ENCODE measurements around the gene NAXD. TPM values are rescaled to one million over a fixed set of nuclear protein-coding genes. Genes with fewer than 3 reads are reported as not detected.
"Not testable (repeated sequence)": the region's sequence is repeated elsewhere in the genome, so short reads cannot be mapped to it uniquely, and the experiment has no call there.

NAXD gene
- total RNA-seq, 1 experiment from 2014 or later: 22.8 TPM

DNA sequence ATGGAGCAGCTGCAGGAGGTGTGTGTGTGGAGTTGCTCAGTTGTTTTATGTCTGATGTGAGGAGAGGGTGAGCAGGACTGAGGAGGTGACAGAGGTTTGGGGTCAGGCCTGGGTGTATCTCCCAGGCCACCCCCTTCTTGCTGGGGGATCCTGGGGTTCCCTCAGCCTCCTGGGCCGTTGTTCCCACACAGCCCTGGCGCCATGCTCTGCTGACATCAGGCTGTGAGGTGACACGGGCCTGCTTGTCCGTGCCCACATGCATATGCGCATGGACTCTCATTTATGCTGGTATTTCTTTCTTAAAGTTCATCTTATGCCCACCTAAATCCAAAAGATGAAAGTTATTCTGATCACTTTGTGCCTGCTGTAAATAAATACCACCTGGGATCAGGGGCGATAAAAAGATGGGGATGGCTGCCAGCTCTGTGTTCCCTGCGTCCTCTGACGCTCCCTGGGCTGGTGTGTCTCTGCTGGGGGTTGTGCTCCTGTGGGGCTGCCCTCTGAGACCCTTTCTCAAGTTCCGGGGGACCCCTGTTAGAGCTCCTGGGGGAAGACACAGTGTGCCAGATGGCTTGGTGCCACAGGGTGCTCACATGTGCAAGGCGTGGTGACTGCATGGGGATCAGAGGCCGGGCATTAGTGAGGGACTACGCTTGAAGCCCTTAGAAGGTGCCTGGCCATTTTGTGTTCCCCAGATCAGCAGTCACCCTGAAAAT, 12.6 kb downstream of the NAXD start:
- no peak for DNase-seq (ENCODE audit: low read depth)

GRCh38 chr13:110628477-110628793, 13.1 kb downstream of the NAXD start:
- DNase-seq (ENCODE audit: low read depth): peak; percentile 33

DNA sequence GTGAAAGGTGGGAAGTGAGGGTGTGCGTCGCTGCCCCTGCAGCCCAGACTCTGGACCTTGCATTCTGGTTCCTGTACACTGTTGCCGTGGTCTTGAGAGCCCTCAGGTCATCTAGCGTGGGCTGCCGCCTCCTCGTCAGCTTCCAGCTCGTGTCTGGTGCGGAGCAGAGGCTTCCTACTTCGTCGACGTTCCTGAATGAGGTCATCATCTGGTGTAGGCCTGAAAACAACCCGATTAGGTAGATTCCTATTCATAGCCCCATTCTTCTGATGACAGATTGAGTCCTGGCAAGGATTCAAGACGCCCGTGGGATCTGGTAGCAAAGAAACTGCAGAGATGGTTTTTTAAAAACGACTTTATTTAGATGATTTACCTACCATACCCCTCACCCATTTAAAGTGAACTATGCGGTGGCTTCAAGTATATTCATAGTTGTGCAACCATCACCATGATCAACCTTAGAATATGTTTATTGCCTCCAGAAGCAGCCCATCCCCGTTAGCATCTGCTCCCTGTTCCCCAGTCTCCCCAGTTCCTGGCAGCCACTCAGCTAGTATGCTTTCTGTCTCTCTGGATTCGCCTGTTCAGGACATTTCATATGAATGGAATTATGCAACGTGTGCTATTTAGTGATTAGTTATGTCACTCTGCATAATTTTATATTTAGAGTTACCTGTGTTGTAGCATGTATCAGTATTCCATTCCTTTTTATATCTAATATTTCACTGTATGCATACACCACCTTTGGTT, 13.8 kb downstream of the NAXD start:
- no peak for DNase-seq (ENCODE audit: low read depth)

DNA sequence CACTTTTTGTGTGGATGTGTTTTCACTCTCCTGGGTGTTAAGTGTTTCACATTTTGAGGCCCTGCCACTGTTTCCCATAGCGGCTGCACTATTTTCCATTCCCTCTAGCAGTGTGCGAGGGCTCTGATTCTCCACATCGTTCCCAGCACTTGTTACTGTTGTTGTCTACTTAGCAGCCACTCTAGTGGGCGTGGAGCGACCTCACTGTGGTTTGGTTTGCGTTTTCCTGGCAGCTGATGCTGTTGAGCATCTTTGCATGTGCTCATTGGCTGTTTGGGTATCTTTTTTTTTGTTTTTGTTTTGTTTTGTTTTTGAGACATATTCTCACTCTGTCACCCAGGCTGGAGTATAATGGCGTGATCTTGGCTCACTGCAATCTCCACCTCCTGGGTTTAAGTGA, 14.4 kb downstream of the NAXD start:
- DNase-seq (ENCODE audit: low read depth): no peak

DNA sequence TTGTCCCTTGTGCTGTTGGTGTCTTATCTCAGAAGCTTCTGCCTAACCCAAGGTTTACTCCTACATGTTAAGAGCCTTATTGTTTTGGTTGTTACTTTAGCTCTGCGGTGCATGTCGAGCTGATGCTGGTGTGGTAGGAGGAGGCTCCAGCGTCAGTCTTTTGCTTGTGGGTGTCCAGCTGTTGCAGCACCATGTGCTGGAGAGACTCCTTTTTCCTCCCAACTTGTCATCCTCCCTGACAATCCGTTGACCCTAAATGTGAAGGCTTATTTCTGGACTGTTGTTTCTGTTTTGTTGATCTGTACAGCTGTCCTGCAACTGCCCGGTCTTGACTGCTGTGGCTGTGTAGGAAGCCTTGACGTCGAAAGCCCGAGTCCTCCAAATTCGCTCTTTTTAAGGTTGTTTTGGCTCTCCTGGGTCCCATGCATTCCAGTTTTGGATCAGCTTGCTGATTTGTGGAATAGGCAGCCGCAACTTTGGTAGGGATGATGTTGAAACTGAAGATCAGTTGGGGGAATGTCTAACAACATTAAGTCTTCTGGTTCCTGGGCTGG, 15.3 kb downstream of the NAXD start:
- DNase-seq (ENCODE audit: low read depth): no peak

DNA sequence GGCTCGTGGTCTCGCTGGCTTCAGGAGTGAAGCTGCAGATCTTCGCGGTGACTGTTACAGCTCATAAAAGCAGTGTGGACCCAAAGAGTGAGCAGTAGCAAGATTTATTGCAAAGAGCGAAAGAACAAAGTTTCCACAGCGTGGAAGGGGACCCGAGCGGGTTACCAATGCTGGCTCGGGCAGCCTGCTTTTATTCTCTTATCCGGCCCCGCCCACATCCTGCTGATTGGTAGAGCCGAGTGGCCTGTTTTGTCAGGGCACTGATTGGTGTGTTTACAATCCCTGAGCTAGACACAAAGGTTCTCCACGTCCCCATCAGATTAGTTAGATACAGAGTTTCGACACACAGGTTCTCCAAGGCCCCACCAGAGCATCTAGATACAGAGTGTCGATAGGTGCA, 16.9 kb downstream of the NAXD start:
- DNase-seq (ENCODE audit: low read depth): not testable (repeated sequence)

GRCh38 chr13:110633776-110634175, 18.4 kb downstream of the NAXD start:
- no peak for DNase-seq (ENCODE audit: low read depth)

DNA sequence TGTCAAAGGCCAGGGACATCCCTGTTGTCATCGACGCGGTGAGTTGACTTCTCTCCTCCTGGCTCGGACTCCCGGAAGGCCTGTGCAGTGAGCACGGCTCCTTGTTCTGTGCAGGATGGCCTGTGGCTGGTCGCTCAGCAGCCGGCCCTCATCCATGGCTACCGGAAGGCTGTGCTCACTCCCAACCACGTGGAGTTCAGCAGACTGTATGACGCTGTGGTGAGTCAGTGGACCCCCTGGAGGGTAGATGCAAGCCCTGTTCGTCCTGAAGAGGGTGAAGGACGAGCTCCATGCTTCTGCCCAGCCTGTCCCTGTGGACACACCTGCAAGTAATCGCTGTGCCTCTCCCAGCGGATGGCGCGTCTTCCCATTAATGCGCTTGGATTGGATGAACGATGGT, 19.2 kb downstream of the NAXD start:
- peak; percentile 90 for DNase-seq (ENCODE audit: low read depth)

GRCh38 chr13:110635405-110636002, 20.2 kb downstream of the NAXD start:
- DNase-seq (ENCODE audit: low read depth): no peak

GRCh38 chr13:110636053-110636475, 20.7 kb downstream of the NAXD start:
- no peak for DNase-seq (ENCODE audit: low read depth)

- DNase-seq (ENCODE audit: low read depth): no peak
Measured at GRCh38 chr13:110636701-110637201, 21.4 kb downstream of the NAXD start.

- DNase-seq (ENCODE audit: low read depth): no peak
Measured at GRCh38 chr13:110637275-110637674, 21.9 kb downstream of the NAXD start.

DNA sequence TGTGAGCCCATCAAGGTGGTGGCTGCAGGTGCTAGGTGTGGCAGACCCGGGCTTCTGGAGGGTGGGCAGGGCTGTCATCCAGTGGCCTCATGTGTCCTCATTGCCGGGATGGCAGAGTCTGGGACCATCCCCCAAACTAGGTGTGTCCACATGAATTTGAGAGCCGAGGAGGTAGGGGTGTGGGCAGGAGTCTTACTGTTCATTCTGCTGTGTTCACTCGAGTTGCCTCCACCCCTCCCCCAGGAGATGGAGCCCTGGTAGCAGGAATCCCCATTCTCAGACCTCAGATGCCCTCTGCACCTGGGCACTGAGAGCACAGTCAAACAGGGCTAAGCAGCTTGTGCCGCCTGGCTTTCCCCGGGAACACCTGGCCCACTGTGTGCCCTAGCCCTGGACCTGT, 22.4 kb downstream of the NAXD start:
- DNase-seq (ENCODE audit: low read depth): no peak

- DNase-seq (ENCODE audit: low read depth): no peak
Measured at GRCh38 chr13:110638257-110638656, 22.9 kb downstream of the NAXD start.

DNA sequence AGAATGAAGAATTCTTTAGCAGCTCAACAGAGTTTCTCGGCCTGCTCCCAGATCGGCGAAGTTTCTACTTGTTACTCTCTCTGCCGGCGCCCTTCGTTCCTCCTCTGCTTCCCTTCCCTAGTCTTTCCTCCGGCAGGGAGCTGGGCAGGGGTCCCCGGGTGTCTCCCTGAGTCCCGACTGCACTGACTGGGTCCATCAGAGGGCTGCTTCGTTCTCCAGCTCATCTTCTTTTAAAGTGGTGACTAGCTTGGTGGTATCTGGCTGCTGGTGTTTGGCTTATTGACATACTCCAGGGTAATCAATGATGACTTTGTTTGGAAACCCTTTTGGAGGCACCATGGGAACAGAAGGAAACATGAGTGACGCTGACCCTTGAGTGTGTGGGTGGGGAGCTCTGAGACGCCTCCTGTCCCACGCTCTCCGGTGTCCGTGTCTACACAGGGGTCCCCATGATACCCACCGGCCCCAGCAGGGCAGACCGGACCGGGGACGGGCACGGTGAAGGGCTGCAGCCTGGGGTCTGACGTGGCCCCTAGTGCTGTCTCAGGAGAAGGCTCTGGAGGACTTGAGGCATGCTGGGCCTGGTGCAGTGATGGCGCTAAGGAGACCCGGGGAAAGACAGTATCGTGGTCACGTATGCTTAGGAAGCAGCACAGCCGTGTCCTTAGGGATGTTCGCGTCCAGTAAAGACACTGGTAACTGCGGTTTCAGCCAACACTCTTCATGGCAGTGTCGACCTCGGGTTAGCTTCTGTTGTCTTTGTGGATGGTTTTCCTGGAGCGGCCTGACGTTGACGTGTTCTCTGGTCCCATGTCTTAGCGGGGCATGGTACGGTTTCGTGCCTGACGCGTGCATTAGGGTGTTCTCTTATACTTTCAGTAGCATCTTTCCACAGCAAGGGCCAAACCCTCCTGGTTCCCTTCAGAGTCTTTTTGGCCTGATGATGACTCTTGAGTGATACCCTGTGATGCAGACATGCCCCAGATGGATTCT, 23.8 kb downstream of the NAXD start:
- DNase-seq (ENCODE audit: low read depth): no peak

GRCh38 chr13:110639935-110640334, 24.6 kb downstream of the NAXD start:
- DNase-seq (ENCODE audit: low read depth): no peak

- DNase-seq (ENCODE audit: low read depth): no peak
Measured at GRCh38 chr13:110640591-110641029, 25.3 kb downstream of the NAXD start.

DNA sequence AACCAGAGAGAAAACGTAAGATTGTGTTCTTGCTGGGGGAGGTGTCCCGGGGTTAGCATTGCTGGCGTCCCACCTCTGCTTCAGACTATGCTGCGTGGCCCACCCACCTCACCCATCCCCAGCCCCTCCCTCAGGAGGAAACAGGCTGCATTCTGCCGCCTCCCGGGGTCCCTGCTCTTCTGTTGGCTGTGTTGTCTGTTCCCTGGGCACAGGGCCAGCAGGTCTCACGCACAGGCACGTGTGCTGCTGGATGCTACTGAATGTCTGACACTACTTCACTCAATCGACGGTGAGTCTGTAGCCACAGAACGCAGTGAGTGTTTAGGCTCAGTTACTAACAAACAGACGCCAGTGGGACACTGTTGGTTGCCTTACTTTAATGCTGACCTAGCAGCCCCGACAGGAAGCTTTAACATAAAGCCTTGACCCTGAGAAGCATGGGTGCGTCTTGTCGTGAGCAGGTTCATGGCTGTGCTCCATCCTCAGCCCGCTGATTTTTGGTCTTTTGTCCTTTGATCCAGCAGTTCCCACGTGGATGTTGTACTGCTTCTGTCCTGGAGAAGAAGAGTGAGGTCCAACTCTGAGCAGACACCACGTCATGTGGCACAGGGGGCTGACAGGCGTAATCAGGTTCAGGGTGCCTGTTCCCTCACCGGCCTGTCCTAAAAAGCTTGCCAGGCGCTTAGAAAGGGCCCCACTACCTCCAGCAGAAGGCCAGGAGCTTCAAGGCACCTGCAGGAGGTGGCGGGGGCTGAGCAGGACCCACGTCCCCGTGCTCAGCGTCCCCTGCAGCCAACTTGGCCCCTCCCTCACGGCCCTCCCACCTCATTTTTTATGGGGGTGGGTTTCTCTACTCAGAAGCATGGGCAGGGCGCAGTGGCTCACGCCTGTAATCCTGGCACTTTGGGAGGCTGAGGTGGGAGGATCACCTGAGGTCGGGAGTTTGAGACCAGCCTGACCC, 26.0 kb downstream of the NAXD start:
- DNase-seq (ENCODE audit: low read depth): no peak

DNA sequence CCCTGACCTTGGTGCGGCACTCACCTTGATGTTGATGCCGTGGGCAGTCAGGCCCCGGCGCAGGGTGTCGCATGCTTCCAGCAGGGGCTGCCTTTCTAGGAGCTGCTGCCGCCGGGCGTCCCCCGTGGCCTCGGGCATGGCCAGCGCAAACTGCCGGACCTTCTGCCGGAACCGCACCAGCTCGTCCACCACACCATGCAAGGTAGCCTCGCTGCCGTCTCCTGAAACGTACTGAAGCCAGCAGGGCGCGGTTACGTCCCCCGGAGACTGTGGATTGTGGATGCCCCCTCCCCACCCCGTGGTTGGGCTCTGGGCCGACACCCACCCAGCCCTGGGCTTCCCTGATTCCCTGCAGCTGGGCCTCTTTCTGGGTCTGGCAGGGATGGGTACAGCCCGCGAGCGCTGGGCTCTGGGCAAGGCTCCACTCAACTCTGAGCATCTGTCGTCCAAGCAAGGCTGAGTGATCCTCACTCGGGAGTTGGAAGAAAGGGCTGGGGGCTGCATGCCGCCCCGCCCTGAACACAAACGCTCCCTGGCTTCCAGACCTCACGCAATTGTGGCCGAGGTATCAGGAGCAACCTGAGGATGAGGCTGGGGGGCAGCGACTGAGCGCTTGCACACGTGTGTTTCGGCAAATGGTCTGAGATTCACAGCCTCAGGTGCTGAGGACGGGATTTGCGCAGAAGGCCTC, 27.1 kb downstream of the NAXD start:
- no peak for DNase-seq (ENCODE audit: low read depth)
